ENCODE measurements around the gene ASB1. TPM values are rescaled to one million over a fixed set of nuclear protein-coding genes. Genes with fewer than 3 reads are reported as not detected.

ASB1 gene
- total RNA-seq, 3 donors from 2014 or later: 23.5 to 41.7 (median 24.6) TPM

DNA sequence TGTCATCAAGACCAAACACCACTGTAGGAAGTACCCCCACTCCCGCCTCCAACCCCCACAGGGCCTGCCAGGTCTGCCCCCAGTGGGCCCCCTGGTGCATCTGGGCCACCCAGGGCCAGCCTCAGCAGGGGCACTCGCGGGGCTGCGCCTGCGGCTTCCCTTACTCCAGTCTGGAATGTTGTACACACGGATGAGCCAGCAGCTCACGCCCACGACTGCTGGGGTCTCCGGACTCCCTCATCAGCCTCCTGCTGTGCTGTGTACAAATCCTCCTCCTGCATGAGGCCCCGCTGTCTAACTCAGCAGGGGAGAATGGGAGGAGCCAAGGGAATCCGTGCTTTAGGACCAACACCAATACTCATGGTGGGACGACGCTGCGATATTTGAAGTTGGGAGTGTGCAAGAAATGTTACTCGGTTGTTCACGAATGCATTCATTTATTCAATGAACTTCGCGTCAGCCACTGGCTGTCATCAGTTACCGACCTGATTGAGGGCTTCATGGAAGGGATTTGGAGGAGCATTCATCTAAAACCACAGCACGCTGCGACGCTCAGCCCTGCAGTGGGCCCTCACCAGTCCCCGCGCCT, 654 bp upstream of the ASB1 start:
- no peaks in the 10 kb centered on the region for H3K36me3 ChIP-seq (ENCODE audit: low read depth)
- intact Hi-C loops (cut with DNase I, micrococcal nuclease): no loop called here
- H3K9me3 ChIP-seq: no peaks in the 10 kb centered on the region
- peak; percentile 25 for ATAC-seq
- peak in 1 of 3 donors; percentile 69 for DNase-seq
- TF ChIP-seq, protein P1, sequence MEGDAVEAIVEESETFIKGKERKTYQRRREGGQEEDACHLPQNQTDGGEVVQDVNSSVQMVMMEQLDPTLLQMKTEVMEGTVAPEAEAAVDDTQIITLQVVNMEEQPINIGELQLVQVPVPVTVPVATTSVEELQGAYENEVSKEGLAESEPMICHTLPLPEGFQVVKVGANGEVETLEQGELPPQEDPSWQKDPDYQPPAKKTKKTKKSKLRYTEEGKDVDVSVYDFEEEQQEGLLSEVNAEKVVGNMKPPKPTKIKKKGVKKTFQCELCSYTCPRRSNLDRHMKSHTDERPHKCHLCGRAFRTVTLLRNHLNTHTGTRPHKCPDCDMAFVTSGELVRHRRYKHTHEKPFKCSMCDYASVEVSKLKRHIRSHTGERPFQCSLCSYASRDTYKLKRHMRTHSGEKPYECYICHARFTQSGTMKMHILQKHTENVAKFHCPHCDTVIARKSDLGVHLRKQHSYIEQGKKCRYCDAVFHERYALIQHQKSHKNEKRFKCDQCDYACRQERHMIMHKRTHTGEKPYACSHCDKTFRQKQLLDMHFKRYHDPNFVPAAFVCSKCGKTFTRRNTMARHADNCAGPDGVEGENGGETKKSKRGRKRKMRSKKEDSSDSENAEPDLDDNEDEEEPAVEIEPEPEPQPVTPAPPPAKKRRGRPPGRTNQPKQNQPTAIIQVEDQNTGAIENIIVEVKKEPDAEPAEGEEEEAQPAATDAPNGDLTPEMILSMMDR (IDR thresholded peaks at IDR 0.05): no peak
- peak overlapping the region; percentile 96 for H3K4me3 ChIP-seq
- H3K4me1 ChIP-seq (ENCODE audit: low read depth): peaks cover 11% of the 10 kb centered on the region

DNA sequence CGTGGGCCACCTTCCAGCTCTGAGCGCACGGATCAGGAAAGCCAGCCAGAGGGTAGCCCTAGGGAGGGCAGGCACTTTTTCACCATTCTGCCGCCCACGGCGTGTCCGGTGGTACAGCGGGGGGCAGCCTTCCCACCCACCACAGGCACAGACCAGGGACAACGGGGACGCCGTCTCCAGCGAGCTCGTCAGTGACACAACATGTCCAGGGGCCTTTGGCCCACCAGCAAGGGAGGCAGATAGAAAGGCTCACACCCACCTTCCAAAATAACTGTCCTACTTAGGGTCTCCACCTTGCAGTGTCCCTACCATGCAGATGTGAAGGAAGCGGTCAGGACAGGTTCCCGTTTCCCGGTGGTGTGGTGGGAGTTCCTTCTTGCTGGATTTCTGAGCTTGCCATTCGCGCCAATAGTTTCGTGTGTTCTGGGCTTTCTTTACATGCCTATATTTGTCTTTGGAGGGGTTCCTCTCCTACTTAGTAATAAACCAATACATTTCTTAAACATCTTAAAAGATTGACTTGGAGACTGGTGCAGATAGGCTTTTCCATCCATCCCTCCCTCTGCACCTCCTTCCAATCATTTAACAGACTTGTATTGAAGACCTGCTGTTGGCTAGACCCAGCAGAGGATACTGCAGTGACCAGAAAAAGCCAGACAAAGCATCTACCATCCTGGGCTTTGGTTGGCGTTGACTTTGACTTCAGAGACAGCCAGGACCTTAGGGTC, 872 bp downstream of the ASB1 start:
- DNase-seq: no peak
- intact Hi-C loops (cut with DNase I, micrococcal nuclease): no loop called here
- no peak for ATAC-seq

DNA sequence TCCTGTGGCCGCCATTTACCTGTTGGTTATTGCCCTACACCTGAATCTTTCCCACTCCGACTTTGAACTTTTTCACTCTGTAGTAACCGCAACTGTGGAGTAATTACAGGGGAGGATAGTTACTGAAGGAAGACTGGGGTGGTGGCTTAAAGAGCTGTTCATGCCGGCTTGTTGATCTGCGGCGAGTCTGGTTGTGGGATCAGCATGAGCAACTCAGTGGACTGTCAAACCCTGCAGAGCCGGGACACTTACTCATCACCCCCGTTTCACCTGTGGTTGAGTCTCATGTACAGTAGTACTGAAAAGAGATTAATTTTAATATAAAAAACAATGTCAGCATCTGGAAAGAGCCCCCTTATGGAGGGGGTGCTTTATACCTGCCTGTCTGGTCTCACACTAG, 2.1 kb downstream of the ASB1 start:
- intact Hi-C loops (cut with DNase I, micrococcal nuclease): no loop called here
- no peaks in the 10 kb centered on the region for H3K36me3 ChIP-seq (ENCODE audit: low read depth)
- peaks cover 11% of the 10 kb centered on the region for H3K4me1 ChIP-seq (ENCODE audit: low read depth)
- DNase-seq (no peak), ATAC-seq (no peak)
- H3K9me3 ChIP-seq: no peaks in the 10 kb centered on the region
- H3K4me3 ChIP-seq: no peak overlapping the region
- TF ChIP-seq, protein P1 (IDR thresholded peaks at IDR 0.05): no peak

More for the DNA sequence above, 872 bp downstream of the ASB1 start:
- Histone ChIP-seq H3K36me3 (ENCODE audit: low read depth) (no peaks in the 10 kb centered on the region), H3K4me3 (peak overlapping the region; percentile 96), H3K9me3 (no peaks in the 10 kb centered on the region), H3K4me1 (ENCODE audit: low read depth) (peaks cover 11% of the 10 kb centered on the region)
- TF ChIP-seq, protein P1 (IDR thresholded peaks at IDR 0.05): no peak

DNA sequence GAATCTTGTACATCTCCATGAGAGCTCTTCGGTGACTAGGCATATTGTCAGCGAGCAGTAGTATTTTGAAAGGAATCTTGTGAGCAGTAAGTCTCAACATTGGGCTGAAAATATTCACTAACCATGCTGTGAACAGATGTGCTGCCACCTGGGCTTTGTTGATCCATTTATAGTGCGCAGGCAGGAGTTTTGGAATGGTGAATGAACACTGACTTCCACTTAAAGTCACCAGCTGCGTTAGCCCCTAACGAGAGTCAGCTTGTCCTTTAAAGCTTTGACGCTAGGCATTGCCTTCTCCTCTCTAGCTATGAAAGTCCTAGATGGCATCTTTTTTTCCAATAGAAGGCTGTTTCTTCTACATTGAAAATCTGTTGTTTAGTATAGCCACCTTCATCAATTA, 4.1 kb downstream of the ASB1 start:
- H3K9me3 ChIP-seq: no peaks in the 10 kb centered on the region
- no peak overlapping the region for H3K4me3 ChIP-seq
- peaks cover 10% of the 10 kb centered on the region for H3K4me1 ChIP-seq (ENCODE audit: low read depth)
- DNase-seq (no peak), ATAC-seq (no peak)
- no peaks in the 10 kb centered on the region for H3K36me3 ChIP-seq (ENCODE audit: low read depth)
- TF ChIP-seq, protein P1 (IDR thresholded peaks at IDR 0.05): no peak
- intact Hi-C loops (cut with DNase I, micrococcal nuclease): no loop called here

DNA sequence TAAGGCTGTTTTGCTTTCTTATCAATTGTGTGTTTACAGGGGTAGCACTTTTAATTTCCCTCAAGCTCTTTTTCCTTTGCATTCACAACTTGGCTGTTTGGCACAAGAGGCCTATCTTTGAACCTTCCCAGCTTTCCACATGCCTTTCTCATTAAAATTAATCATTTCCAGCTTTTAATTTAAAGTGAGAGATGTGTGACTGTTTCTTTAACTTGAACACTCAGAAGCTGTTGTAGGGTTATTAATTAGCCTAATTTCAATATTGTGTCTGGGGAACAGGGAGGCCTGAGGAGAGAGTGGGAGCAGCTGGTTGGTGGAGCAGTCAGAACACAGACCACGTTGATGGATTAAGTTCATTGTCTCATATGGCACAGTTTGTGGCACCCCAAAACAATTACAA, 4.7 kb downstream of the ASB1 start:
- peaks cover 6% of the 10 kb centered on the region for H3K4me1 ChIP-seq (ENCODE audit: low read depth)
- H3K9me3 ChIP-seq: no peaks in the 10 kb centered on the region
- H3K4me3 ChIP-seq: no peak overlapping the region
- DNase-seq (no peak), ATAC-seq (no peak)
- no peaks in the 10 kb centered on the region for H3K36me3 ChIP-seq (ENCODE audit: low read depth)
- intact Hi-C loops (cut with DNase I, micrococcal nuclease): no loop called here
- TF ChIP-seq, protein P1 (IDR thresholded peaks at IDR 0.05): no peak

Data from mucosa of descending colon (tissue), 3 donors.